ENCODE data around the gene C1orf116. TPM values are rescaled to one million over a fixed set of nuclear protein-coding genes. Genes with fewer than 3 reads are reported as not detected.

Gene C1orf116
- polyA plus RNA-seq, 1 of the 3 experiments (the other 2 are of a cell fraction) = 0.02 TPM

GRCh38 chr1:207056673-207057072 lies 24.1 kb upstream of the C1orf116 start:
- 91% methylated on average over 6 of the region's 6 CpGs for WGBS (ENCODE audit: low lambda C conversion rate)
- no peak overlapping the region for H3K9ac ChIP-seq
- peaks cover 13% of the 10 kb centered on the region for H3F3A ChIP-seq (replicated peaks; ENCODE audit: insufficient read depth)
- no peaks in the 10 kb centered on the region for H3K27me3 ChIP-seq (ENCODE audit: insufficient read depth)
- no peaks in the 10 kb centered on the region for H3K9me2 ChIP-seq
- ChIA-PET POLR2A (no interaction called here), CTCF (interaction anchor here (0.8 kb wide), 1 partner anchor 15 kb away, joined by 3 read pairs; no protein-coding TSS in a partner anchor)
- peaks cover 9% of the 10 kb centered on the region in 2 experiments; a peak in 3 of 4 replicates for H3K4me1 ChIP-seq (ENCODE audit: control insufficient read depth in 1 of 2, insufficient read depth in 2 of 2, low read depth in 1 of 2, low read length in 1 of 2)
- no peaks in the 10 kb centered on the region for H4K20me1 ChIP-seq (ENCODE audit: insufficient read depth)
- no peak overlapping the region for H2AFZ ChIP-seq (ENCODE audit: low read depth)
- TF ChIP-seq GATA2 (CRISPR knock-in tag; IDR thresholded peaks at IDR 0.05) = no peak
- TF ChIP-seq YY1 (IDR thresholded peaks at IDR 0.05; ENCODE audit: low read depth) = no peak
- no peaks in the 10 kb centered on the region for H3K79me2 ChIP-seq (ENCODE audit: insufficient read depth)
- no peak overlapping the region for H3K27ac ChIP-seq (ENCODE audit: low read depth in 2 of 2, low read length in 1 of 2)
- H3K9me3 ChIP-seq = no peaks in the 10 kb centered on the region
- H3K4me3 ChIP-seq (ENCODE audit: low read depth in 2 of 2, low read length in 1 of 2) = no peak overlapping the region
- no peak for DNase-seq
- peaks cover 0 to 4% of the 10 kb centered on the region in 2 experiments for H3K36me3 ChIP-seq (replicated peaks in 1 of 2; ENCODE audit: control insufficient read depth in 1 of 2, insufficient read depth in 2 of 2, low read length in 1 of 2)
- H3K4me2 ChIP-seq = no peak overlapping the region

- no peak overlapping the region for H3K4me3 ChIP-seq (ENCODE audit: low read depth in 2 of 2, low read length in 1 of 2)
- H3K4me1 ChIP-seq (ENCODE audit: control insufficient read depth in 1 of 2, insufficient read depth in 2 of 2, low read depth in 1 of 2, low read length in 1 of 2) = peaks cover 14 to 16% of the 10 kb centered on the region in 2 experiments; a peak in 3 of 4 replicates
- DNase-seq = no peak
- H3K9me3 ChIP-seq = no peaks in the 10 kb centered on the region
- H4K20me1 ChIP-seq (ENCODE audit: insufficient read depth) = no peaks in the 10 kb centered on the region
- 54% methylated on average over 3 of the region's 3 CpGs for WGBS (ENCODE audit: low lambda C conversion rate)
- CTCF ChIA-PET = interaction anchor here (0.8 to 1.4 kb wide), 2 partner anchors 13 to 16 kb away, joined by 3 to 8 read pairs; no protein-coding TSS in a partner anchor
- H3K4me2 ChIP-seq = no peak overlapping the region
- no peaks in the 10 kb centered on the region for H3K9me2 ChIP-seq
- H2AFZ ChIP-seq (ENCODE audit: low read depth) = no peak overlapping the region
- H3K27me3 ChIP-seq (ENCODE audit: insufficient read depth) = no peaks in the 10 kb centered on the region
- peaks cover 0 to 4% of the 10 kb centered on the region in 2 experiments for H3K36me3 ChIP-seq (replicated peaks in 1 of 2; ENCODE audit: control insufficient read depth in 1 of 2, insufficient read depth in 2 of 2, low read length in 1 of 2)
- peaks cover 14% of the 10 kb centered on the region for H3F3A ChIP-seq (replicated peaks; ENCODE audit: insufficient read depth)
- peaks cover 3% of the 10 kb centered on the region for H3K79me2 ChIP-seq (ENCODE audit: insufficient read depth)
- H3K9ac ChIP-seq = no peak overlapping the region
- POLR2A ChIA-PET = no interaction called here
- no peak overlapping the region for H3K27ac ChIP-seq (ENCODE audit: low read depth in 2 of 2, low read length in 1 of 2)
- TF ChIP-seq RXRA (IDR thresholded peaks at IDR 0.05; ENCODE audit: borderline replicate concordance, low read depth) (no peak), RAD21 (IDR thresholded peaks at IDR 0.05; ENCODE audit: low read length) (no peak), REST (IDR thresholded peaks at IDR 0.05; ENCODE audit: low read depth, low read length) (no peak), MXI1 (IDR thresholded peaks at IDR 0.05; ENCODE audit: low read depth, low read length) (no peak), RCOR1 (IDR thresholded peaks at IDR 0.05; ENCODE audit: low read length) (no peak), IRF3 (IDR thresholded peaks at IDR 0.05; ENCODE audit: low read depth, low read length) (no peak), ELF1 (IDR thresholded peaks at IDR 0.05) (no peak), TAF1 (IDR thresholded peaks at IDR 0.05; ENCODE audit: borderline replicate concordance, low read depth, low read length) (no peak), CTCF (IDR thresholded peaks at IDR 0.05) (no peak), EP300 (IDR thresholded peaks at IDR 0.05; ENCODE audit: borderline replicate concordance in 1 of 2, low read depth in 1 of 2, low read length in 1 of 2) (no peak), GABPA (IDR thresholded peaks at IDR 0.05; ENCODE audit: low read depth) (no peak), FOSL2 (IDR thresholded peaks at IDR 0.05; ENCODE audit: borderline replicate concordance, low read depth) (no peak), FOXJ3 (CRISPR knock-in tag; IDR thresholded peaks at IDR 0.05) (no peak), PBX3 (IDR thresholded peaks at IDR 0.05) (no peak), JUND (IDR thresholded peaks at IDR 0.05) (no peak), ZBTB33 (IDR thresholded peaks at IDR 0.05; ENCODE audit: borderline replicate concordance, low read depth) (no peak)
These were observed 22.9 kb upstream of the C1orf116 start for GRCh38 chr1:207055386-207056001.

All from SK-N-SH (cell line).